ENCODE results near the gene TMPRSS6. TPM values are rescaled to one million over a fixed set of nuclear protein-coding genes. Genes with fewer than 3 reads are reported as not detected.

The TMPRSS6 gene
- total RNA-seq, 6 experiments from 2014 or later = not detected

DNA sequence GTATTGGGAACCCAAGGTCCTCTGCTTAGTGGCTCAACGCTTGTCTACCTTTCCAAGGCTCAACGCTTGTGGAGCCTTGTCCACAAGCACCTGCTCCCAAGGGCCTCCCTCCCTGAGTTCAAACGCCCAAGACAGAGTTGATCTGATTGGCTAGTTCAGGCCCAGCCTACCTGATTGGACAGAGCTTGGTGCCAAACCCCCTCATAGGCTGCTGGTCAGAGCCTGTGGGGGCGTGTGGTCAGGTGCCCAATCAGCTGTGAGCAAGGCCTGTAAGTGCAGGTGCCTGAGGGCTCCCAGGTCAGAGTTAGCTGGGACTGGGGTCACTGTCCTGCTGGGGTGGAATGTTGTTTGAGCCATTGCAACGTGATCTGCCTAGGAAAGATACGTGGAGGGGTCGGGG, 16.9 kb upstream of the TMPRSS6 start:
- no peak for DNase-seq
- peaks cover 46% of the 10 kb centered on the region for H3K27me3 Mint-ChIP-seq (ENCODE audit: insufficient read depth)
- no peaks in the 10 kb centered on the region for H3K36me3 Mint-ChIP-seq (ENCODE audit: low read depth)
- H3K9me3 Mint-ChIP-seq = no peaks in the 10 kb centered on the region
- H3K27ac Mint-ChIP-seq = no peak overlapping the region
- H3K4me3 Mint-ChIP-seq = no peak overlapping the region
- H3K4me1 Mint-ChIP-seq (ENCODE audit: low read depth) = peaks cover 7% of the 10 kb centered on the region
- TF ChIP-seq, protein P1, sequence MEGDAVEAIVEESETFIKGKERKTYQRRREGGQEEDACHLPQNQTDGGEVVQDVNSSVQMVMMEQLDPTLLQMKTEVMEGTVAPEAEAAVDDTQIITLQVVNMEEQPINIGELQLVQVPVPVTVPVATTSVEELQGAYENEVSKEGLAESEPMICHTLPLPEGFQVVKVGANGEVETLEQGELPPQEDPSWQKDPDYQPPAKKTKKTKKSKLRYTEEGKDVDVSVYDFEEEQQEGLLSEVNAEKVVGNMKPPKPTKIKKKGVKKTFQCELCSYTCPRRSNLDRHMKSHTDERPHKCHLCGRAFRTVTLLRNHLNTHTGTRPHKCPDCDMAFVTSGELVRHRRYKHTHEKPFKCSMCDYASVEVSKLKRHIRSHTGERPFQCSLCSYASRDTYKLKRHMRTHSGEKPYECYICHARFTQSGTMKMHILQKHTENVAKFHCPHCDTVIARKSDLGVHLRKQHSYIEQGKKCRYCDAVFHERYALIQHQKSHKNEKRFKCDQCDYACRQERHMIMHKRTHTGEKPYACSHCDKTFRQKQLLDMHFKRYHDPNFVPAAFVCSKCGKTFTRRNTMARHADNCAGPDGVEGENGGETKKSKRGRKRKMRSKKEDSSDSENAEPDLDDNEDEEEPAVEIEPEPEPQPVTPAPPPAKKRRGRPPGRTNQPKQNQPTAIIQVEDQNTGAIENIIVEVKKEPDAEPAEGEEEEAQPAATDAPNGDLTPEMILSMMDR (IDR thresholded peaks at IDR 0.05) = no peak

DNA sequence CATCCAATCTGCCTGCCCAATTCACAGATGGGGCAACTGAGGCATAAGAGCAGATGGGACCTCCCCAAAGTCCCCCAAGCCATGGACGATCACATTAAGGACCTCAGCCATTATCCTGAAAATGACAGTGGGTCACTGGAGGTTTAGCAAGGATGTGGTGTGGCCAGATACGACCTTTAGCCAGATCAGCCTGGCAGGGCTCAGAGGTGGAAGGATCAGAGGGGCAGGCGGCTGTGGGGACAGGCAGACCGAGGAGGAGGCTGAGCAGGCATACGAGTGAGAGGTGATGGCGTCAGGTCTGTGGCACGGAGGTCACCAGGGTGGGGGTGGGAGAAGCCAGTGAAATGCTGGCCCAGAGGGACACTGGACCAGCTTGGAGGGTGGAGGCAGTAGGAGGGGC, 14.1 kb upstream of the TMPRSS6 start:
- DNase-seq = no peak
- Mint-ChIP-seq H3K9me3 (no peaks in the 10 kb centered on the region), H3K4me3 (no peak overlapping the region), H3K27me3 (ENCODE audit: insufficient read depth) (peaks cover 55% of the 10 kb centered on the region), H3K36me3 (ENCODE audit: low read depth) (no peaks in the 10 kb centered on the region), H3K4me1 (ENCODE audit: low read depth) (peaks cover 7% of the 10 kb centered on the region), H3K27ac (no peak overlapping the region)
- TF ChIP-seq, protein P1 (IDR thresholded peaks at IDR 0.05) = no peak

DNA sequence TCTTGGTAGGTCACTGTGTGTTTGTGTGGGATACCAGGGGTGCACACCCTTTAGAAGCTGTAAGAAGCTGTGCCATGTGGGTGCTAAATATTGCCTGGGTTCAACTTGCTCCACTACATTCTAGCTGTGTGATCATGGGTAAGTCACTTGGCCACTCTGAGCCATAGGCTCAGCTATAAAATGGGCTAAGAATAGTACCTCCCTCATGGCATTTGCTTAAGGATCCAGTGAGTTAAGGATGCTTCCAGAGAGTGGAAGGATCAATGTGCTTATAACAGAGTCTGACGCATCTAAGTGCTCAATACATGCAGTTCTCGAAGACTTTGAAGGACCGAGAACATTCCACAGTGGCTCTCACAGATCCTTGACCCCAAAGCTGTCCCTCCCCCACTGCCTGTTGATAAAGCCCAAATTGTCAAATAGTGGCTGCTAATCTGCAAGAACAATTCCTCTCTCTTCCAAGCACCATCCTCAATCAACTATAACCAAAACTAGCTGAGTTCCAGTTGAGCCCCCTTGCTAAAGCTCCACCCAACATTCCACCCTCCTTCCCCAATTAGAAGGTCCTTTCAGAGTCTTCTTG, 13.2 kb upstream of the TMPRSS6 start:
- Mint-ChIP-seq H3K9me3 (no peaks in the 10 kb centered on the region), H3K36me3 (ENCODE audit: low read depth) (no peaks in the 10 kb centered on the region), H3K27ac (no peak overlapping the region), H3K4me1 (ENCODE audit: low read depth) (peaks cover 7% of the 10 kb centered on the region), H3K27me3 (ENCODE audit: insufficient read depth) (peaks cover 57% of the 10 kb centered on the region), H3K4me3 (no peak overlapping the region)
- TF ChIP-seq, protein P1 (IDR thresholded peaks at IDR 0.05) = no peak
- DNase-seq = no peak

DNA sequence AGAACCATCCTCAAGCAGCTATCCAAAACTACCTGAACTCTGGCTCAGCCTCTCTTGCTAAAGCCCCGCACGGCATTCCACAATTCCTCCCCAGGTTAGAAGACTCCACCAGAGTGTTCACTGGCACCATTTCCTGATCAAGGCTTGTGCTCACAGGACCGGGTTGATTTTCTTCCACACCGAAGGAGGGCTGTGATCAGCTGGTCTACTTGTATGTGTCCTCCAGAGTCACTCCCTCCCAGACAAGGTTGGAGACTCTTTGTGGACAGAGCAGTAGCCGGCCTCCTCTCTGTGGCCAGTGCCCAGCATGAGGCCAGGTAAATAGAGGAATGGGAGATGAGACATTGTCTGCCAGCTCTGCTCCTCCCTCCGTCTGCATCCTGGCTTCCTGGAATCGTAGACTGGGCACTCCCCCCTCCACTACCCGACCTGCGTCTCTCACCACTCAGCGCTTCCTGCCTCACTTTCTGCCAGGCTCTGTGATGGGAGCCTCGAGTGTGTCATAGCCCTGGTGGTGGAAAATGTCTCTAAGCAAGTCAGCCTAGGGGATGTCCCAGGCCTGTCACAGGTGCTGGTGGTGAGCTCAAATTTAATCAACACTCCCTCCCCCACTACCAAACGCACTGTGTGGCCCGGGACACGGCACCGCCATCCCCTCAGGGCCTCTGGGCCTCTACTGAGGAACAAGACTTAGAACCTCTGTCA, 12.5 kb upstream of the TMPRSS6 start:
- TF ChIP-seq, protein P1 (IDR thresholded peaks at IDR 0.05) = no peak
- Mint-ChIP-seq H3K4me3 (no peak overlapping the region), H3K9me3 (no peaks in the 10 kb centered on the region), H3K36me3 (ENCODE audit: low read depth) (no peaks in the 10 kb centered on the region), H3K27ac (no peak overlapping the region), H3K27me3 (ENCODE audit: insufficient read depth) (peaks cover 56% of the 10 kb centered on the region), H3K4me1 (ENCODE audit: low read depth) (peaks cover 7% of the 10 kb centered on the region)
- peak; percentile 20 for DNase-seq

DNA sequence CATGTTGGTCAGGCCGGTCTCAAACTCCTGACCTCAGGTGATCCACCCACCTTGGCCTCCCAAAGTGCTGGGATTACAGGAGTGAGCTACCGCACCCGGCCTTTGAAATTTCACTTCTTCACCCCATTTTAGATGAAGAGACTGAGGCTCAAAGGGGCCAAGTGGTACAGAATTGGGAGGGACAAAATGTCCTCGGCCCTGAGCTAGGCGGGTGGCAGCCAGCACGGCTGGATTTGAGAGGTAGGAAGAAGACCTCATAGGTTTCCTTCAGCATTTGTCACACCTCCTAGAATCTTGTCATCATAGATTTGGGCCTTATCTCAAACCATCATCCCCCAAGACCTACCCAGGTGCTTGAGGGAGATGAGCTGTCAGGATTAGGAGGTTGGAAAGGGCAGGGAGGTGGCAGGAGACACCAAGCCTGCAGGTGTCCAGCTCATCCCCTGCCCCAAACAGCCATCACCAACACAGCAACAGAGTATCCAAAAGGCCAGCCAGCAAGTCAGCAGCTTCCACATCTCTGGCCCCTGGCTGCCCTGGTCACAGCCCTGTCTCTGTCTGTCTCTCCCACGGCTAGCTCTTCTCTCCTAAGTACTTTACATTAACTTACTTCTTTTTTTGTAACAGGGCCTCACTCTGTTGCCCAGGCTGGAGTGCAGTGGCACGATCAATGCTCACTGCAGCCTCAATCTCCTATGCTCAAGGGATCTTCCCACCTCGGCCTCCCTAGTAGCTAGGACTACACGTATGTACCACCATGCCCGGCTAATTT, 11.2 kb upstream of the TMPRSS6 start:
- DNase-seq = no peak
- Mint-ChIP-seq H3K36me3 (ENCODE audit: low read depth) (no peaks in the 10 kb centered on the region), H3K27ac (no peak overlapping the region), H3K27me3 (ENCODE audit: insufficient read depth) (peaks cover 58% of the 10 kb centered on the region), H3K4me3 (no peak overlapping the region), H3K4me1 (ENCODE audit: low read depth) (peaks cover 7% of the 10 kb centered on the region), H3K9me3 (no peaks in the 10 kb centered on the region)
- TF ChIP-seq, protein P1 (IDR thresholded peaks at IDR 0.05) = no peak

All from HFFc6 (cell line).